H7 (cell line): ENCODE results near the gene LY6G6C. TPM values are rescaled to one million over a fixed set of nuclear protein-coding genes. Genes with fewer than 3 reads are reported as not detected.

Experiments used
- DNase-seq: peaks from one replicate; pipeline ENCODE4 v3.0.0; 2012
- H3K27me3 ChIP-seq: 2 replicates; pipeline ENCODE4 v1.6.0; 2011; ENCODE audit warnings: mild to moderate bottlenecking, low read length; ENCODE audit not compliant: control insufficient read depth, insufficient read depth
- H3K36me3 ChIP-seq: replicated peaks from 2 replicates; pipeline ENCODE4 v1.5.1; 2011; ENCODE audit warnings: low read length; ENCODE audit not compliant: control insufficient read depth, insufficient read depth
- H3K4me3 ChIP-seq: 2 replicates; pipeline ENCODE4 v1.5.1; 2011; ENCODE audit warnings: low read depth, mild to moderate bottlenecking, control low read depth, low read length, moderate library complexity; ENCODE audit not compliant: insufficient read depth
- total RNA-seq: library from RNA; depleted of rRNA; stranded (reverse); fragments of >200 nt; shearing (Covaris generic); gene quantifications from 2 replicates; pipeline ENCODE4 v1.2.3, GENCODE V29; 2014

The LY6G6C gene
- total RNA-seq, 1 experiment from 2014 or later: not detected

GRCh38 chr6:31758281-31758680 is 36.7 kb upstream of the LY6G6C start:
- Histone ChIP-seq H3K4me3 (no peak overlapping the region), H3K27me3 (no peaks in the 10 kb centered on the region), H3K36me3 (peaks cover 19% of the 10 kb centered on the region)
- DNase-seq: no peak

GRCh38 chr6:31752739-31753319 is 31.3 kb upstream of the LY6G6C start:
- H3K4me3 ChIP-seq: no peak overlapping the region
- DNase-seq: no peak
- H3K36me3 ChIP-seq: peaks cover under 1% of the 10 kb centered on the region; the same call in 1 of the 2 replicates
- H3K27me3 ChIP-seq: no peaks in the 10 kb centered on the region

DNA sequence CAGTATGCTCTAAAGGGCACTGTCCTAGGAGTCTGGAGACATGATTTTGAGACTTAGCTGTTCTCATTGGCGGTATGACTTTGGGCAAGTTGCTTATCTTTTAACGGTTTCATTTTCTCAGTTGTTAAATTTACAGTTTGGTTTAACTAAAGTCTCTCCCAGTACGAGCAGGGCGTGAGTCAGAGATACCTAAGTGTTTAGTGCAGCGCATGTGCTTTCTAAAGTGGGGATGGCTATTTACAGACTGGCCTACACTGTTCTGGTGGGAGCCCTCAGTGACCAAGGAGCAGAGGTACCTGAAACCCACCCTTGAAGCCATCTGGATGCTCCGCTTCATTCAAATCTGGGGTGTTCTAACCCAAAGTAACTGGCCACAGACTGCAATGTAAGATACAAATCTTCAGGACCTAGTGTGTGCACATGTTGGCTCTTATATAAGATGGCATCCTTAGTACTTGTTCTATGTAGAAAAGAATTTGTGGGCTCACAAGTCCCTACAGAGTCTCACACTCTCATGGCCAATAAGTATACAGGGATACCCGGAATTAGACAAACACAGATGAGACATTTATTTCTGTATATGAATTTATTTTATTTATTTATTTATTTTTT is 29.0 kb upstream of the LY6G6C start:
- no peak overlapping the region for H3K4me3 ChIP-seq
- H3K36me3 ChIP-seq: peaks cover 6% of the 10 kb centered on the region
- DNase-seq: no peak
- H3K27me3 ChIP-seq: no peaks in the 10 kb centered on the region

DNA sequence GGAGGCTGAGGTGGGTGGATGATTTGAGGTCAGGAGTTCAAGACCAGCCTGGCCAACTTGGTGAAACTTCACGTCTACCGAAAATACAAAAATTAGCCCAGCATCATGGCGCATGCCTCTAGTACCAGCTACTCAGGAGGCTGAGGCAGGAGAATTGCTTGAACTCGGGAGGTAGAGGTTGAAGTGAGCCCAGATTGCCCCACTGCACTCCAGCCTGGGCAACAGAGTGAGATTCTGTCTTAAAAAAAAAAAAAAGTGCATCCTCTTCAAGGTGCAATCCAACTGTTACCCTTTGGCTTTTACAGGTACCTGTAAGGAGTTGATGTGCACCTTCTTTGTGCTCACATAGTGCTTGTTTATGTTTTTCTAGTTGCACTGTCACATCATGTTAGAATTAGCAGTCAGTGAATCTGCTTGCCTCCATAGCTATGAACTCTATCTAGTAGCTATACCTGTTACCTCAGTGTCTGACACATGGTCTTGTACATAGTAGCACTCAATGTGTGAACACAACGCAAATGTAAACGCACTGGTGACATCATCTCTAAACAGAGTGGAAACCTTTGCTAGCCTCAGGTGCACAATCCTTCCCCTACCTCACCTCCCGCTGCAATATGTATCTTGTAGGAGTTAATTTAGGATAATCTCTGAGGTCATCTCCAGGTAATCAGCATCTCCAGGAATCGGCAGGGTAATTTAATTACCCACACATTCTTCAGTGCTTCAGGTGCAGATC is 27.9 kb upstream of the LY6G6C start:
- no peak overlapping the region for H3K4me3 ChIP-seq
- peaks cover 6% of the 10 kb centered on the region for H3K36me3 ChIP-seq
- DNase-seq: no peak
- no peaks in the 10 kb centered on the region for H3K27me3 ChIP-seq

DNA sequence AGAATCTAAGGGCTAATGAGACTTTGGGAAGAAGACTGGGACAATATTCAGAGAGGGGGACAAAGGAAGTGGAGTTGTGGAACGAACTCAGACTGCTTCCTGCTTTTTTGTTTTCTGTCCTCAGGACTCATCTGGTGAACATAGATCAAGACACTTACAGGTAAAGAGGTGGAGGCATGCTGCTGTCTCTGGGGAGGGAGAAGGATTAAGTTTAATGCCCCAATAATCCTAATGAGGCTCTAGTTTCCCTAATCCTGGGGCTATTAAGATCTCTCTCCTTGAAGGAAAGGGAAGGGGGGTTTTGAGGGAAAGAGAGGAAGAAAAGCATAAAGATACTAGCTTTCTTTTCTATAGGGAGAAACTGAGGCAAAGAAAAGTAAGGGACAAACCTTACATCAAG is 22.9 kb upstream of the LY6G6C start:
- no peak overlapping the region for H3K4me3 ChIP-seq
- H3K27me3 ChIP-seq: no peaks in the 10 kb centered on the region
- DNase-seq: no peak
- H3K36me3 ChIP-seq: peaks cover 10% of the 10 kb centered on the region

DNA sequence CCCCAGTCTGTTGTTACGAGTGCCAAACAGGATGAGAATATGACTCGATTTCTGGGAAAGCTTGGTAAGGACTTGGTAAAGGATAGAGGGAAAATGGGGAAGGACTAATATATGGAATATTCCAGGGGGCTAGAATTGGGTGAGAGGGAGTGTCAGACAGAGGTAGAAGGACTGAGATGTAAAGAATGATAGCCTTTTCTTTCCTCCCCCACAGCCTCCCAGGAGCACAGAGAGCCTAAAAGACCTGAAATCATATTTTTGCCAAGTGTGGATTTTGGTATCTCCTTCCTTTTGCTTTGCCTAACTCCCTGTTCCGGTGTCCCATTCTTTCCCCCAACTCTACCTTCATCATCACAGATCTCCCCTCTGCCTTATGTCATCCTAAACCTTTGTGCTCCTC is 21.3 kb upstream of the LY6G6C start:
- peaks cover 9% of the 10 kb centered on the region for H3K36me3 ChIP-seq
- H3K4me3 ChIP-seq: no peak overlapping the region
- H3K27me3 ChIP-seq: no peaks in the 10 kb centered on the region
- DNase-seq: no peak

- Histone ChIP-seq H3K4me3 (no peak overlapping the region), H3K36me3 (peaks cover 4% of the 10 kb centered on the region), H3K27me3 (no peaks in the 10 kb centered on the region)
- no peak for DNase-seq
These were observed 20.3 kb upstream of the LY6G6C start for GRCh38 chr6:31741815-31742214.

GRCh38 chr6:31740397-31741223 is 19.1 kb upstream of the LY6G6C start:
- Histone ChIP-seq H3K36me3 (peaks cover 4% of the 10 kb centered on the region), H3K4me3 (peak overlapping the region; percentile 65), H3K27me3 (no peaks in the 10 kb centered on the region)
- peak; percentile 73 for DNase-seq

GRCh38 chr6:31739639-31740396 is 18.3 kb upstream of the LY6G6C start, which contains the start of gene MSH5:
Gene MSH5, plus strand, starts transcription at chr6:31740005. Its CDS starts 462 bp downstream, at chr6:31740467.
- no peaks in the 10 kb centered on the region for H3K27me3 ChIP-seq
- peak; percentile 98 for DNase-seq
- H3K36me3 ChIP-seq: peaks cover 4% of the 10 kb centered on the region
- peak within 1 kb of the TSS; percentile 65 for H3K4me3 ChIP-seq

GRCh38 chr6:31737991-31738979 is 16.7 kb upstream of the LY6G6C start:
- H3K4me3 ChIP-seq: no peak overlapping the region
- no peak for DNase-seq
- H3K27me3 ChIP-seq: no peaks in the 10 kb centered on the region
- peaks cover 12% of the 10 kb centered on the region for H3K36me3 ChIP-seq

- H3K4me3 ChIP-seq: no peak overlapping the region
- H3K36me3 ChIP-seq: peaks cover 16% of the 10 kb centered on the region
- no peak for DNase-seq
- no peaks in the 10 kb centered on the region for H3K27me3 ChIP-seq
These were observed 15.9 kb upstream of the LY6G6C start for GRCh38 chr6:31737315-31737990.

- H3K4me3 ChIP-seq: peak overlapping the region; percentile 86
- peaks cover 20% of the 10 kb centered on the region for H3K36me3 ChIP-seq
- no peaks in the 10 kb centered on the region for H3K27me3 ChIP-seq
- DNase-seq: no peak
These were observed 15.3 kb upstream of the LY6G6C start for GRCh38 chr6:31736768-31737314.
